SHP77 (cell line): ENCODE results near the gene PPIL6.
A peak's percentile ranks its signal among the peaks of the same experiment; 100 is the strongest.

Experiments
- DNase-seq, 2 experiments: peaks; one replicate each; lab custom pipeline; 2025; lab: John Stamatoyannopoulos, UW

Gene PPIL6

GRCh38 chr6:109449064-109449794 is 8.8 kb upstream of the PPIL6 start:
- DNase-seq, result no peak

- no peak for DNase-seq
These were observed 8.2 kb upstream of the PPIL6 start for GRCh38 chr6:109448615-109449014.

GRCh38 chr6:109447878-109448555 is 7.6 kb upstream of the PPIL6 start:
- DNase-seq, result no peak

- DNase-seq, result no peak
These were observed 6.7 kb upstream of the PPIL6 start for GRCh38 chr6:109447087-109447486.

- DNase-seq, result no peak
These were observed 6.1 kb upstream of the PPIL6 start for GRCh38 chr6:109446541-109446940.

GRCh38 chr6:109446072-109446471 is 5.6 kb upstream of the PPIL6 start:
- no peak for DNase-seq

GRCh38 chr6:109445382-109445781 is 5.0 kb upstream of the PPIL6 start:
- DNase-seq, result no peak

- DNase-seq, result no peak
These were observed 3.1 kb upstream of the PPIL6 start for GRCh38 chr6:109443425-109443950.

GRCh38 chr6:109442393-109442924 is 2.0 kb upstream of the PPIL6 start:
- no peak for DNase-seq

GRCh38 chr6:109441069-109441816 is 815 bp upstream of the PPIL6 start:
- DNase-seq, result peak in 1 of 2 experiments; percentile 40

GRCh38 chr6:109436041-109436440 is 4.4 kb downstream of the PPIL6 start:
- DNase-seq, result no peak

- DNase-seq, result no peak
These were observed 6.0 kb downstream of the PPIL6 start for GRCh38 chr6:109434456-109434855.

GRCh38 chr6:109429496-109429895 is 10.9 kb downstream of the PPIL6 start:
- no peak for DNase-seq

GRCh38 chr6:109428889-109429477 is 11.4 kb downstream of the PPIL6 start:
- no peak for DNase-seq

GRCh38 chr6:109424946-109425345 is 15.5 kb downstream of the PPIL6 start:
- no peak for DNase-seq

GRCh38 chr6:109421184-109421583 is 19.2 kb downstream of the PPIL6 start:
- DNase-seq, result no peak

- no peak for DNase-seq
These were observed 19.7 kb downstream of the PPIL6 start for GRCh38 chr6:109420751-109421150.

GRCh38 chr6:109417646-109418045 is 22.8 kb downstream of the PPIL6 start:
- DNase-seq, result no peak

GRCh38 chr6:109411034-109411433 is 29.4 kb downstream of the PPIL6 start:
- no peak for DNase-seq

- no peak for DNase-seq
These were observed 34.2 kb downstream of the PPIL6 start for GRCh38 chr6:109406196-109406595.

- DNase-seq, result peak; percentile 9 to 15
These were observed 43.4 kb downstream of the PPIL6 start for GRCh38 chr6:109397020-109397419.
